Uterus (tissue), 4 donors: ENCODE data around the gene IGF2. TPM values are rescaled to one million over a fixed set of nuclear protein-coding genes. Genes with fewer than 3 reads are reported as not detected.

Experiments used
- DNase-seq, 2 donors: peaks; one replicate each; pipeline ENCODE4 v3.0.0-alpha.2; 2019 to 2020
- H3K27ac ChIP-seq, 2 donors: fragments of 200-600 bp; sonication (generic); 1 replicate in 1 of 2; 2 replicates in 1 of 2; pipeline ENCODE4 v1.5.1; 2016 to 2018
- H3K27me3 ChIP-seq, 2 donors: fragments of 200-600 bp; sonication (generic); one replicate each; pipeline ENCODE4 v1.5.1; 2018 to 2019; ENCODE audit warnings: control low read depth in 1 of 2
- H3K36me3 ChIP-seq, 2 donors: fragments of 200-600 bp; sonication (generic); one replicate each; pipeline ENCODE4 v1.5.1; 2019; ENCODE audit warnings: control low read depth in 1 of 2
- H3K4me1 ChIP-seq, 2 donors: fragments of 200-600 bp; sonication (generic); one replicate each; pipeline ENCODE4 v1.5.1; 2018 to 2019; ENCODE audit warnings: control low read depth in 1 of 2
- H3K4me3 ChIP-seq, 2 donors: fragments of 200-600 bp; sonication (generic); 1 replicate in 1 of 2; 2 replicates in 1 of 2; pipeline ENCODE4 v1.5.1; 2018 to 2019; ENCODE audit warnings: mild to moderate bottlenecking in 1 of 2
- H3K9me3 ChIP-seq, 2 donors: fragments of 200-600 bp; sonication (generic); one replicate each; pipeline ENCODE4 v1.5.1; 2019; ENCODE audit warnings: control low read depth in 1 of 2
- CTCF ChIP-seq, 4 experiments: fragments of 200-600 bp in 2 of 4; fragments of 450-650 bp in 2 of 4; sonication (generic) in 2 of 4; IDR thresholded peaks; one replicate each; pipeline ENCODE4 v1.5.1; 2016 to 2019; ENCODE audit warnings: antibody characterized with exemption in 4 of 4, mild to moderate bottlenecking in 2 of 4, moderate library complexity in 1 of 4
- POLR2A ChIP-seq, 2 donors: fragments of 450-650 bp; IDR thresholded peaks; one replicate each; pipeline ENCODE4 v1.6.1; 2016; ENCODE audit warnings: antibody characterized with exemption in 2 of 2, mild to moderate bottlenecking in 1 of 2, moderate library complexity in 1 of 2
- intact Hi-C: fragments of 100-400 bp; cut with DNase I; formaldehyde crosslinking; loops from one replicate; pipeline ENCODE4 v1.15.1; 2023; ENCODE audit warnings: low total_unique reads
- total RNA-seq, 4 donors: library from RNA; depleted of rRNA in 3 of 4; stranded (reverse); fragments of >200 nt in 3 of 4; gene quantifications; one replicate each; pipeline versions ENCODE4 v1.1.0 to v1.2.4, GENCODE V29; 2014 to 2023
- donor health status: DM: yes; HTN: yes; CAD: no.

Gene IGF2
- total RNA-seq, 4 donors from 2014 or later = 54.1 to 347 (median 188) TPM

- TF ChIP-seq CTCF (IDR thresholded peaks at IDR 0.05) (no peak), POLR2A (IDR thresholded peaks at IDR 0.05) (no peak)
- H3K36me3 ChIP-seq = no peaks in the 10 kb centered on the region
- H3K9me3 ChIP-seq = no peaks in the 10 kb centered on the region
- no peak overlapping the region for H3K4me3 ChIP-seq
- no peak for DNase-seq
- intact Hi-C loops = no loop called here
- no peak overlapping the region for H3K27ac ChIP-seq
- H3K4me1 ChIP-seq = peaks cover 0 to 3% of the 10 kb centered on the region in 2 donors
- H3K27me3 ChIP-seq = no peaks in the 10 kb centered on the region
These were observed 30.7 kb upstream of the IGF2 start for GRCh38 chr11:2169626-2170570.

DNA sequence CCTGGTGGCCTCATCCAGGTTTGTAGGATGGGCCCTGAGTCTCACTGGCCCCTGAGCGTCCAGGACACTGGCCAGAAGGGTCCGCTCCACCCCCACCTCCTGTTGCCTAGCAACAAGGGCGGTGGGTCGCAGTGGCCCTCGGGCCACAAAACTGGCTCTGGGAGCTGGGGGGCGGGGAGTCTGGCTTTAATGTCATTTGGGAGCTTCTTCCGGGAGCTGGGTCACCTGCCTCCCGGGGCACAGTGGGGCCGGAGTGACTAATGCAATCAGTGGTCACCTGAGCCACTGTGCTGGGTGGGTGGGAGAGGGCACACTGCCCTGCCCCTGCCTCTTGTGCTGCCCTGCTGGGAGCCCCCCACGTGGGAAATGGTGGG, 29.8 kb upstream of the IGF2 start:
- Histone ChIP-seq H3K9me3 (no peaks in the 10 kb centered on the region), H3K27ac (no peak overlapping the region), H3K36me3 (no peaks in the 10 kb centered on the region), H3K4me3 (no peak overlapping the region), H3K27me3 (no peaks in the 10 kb centered on the region), H3K4me1 (peaks cover 0 to 3% of the 10 kb centered on the region in 2 donors)
- DNase-seq = no peak
- no peak for TF ChIP-seq CTCF (IDR thresholded peaks at IDR 0.05)
- TF ChIP-seq POLR2A (IDR thresholded peaks at IDR 0.05) = no peak
- intact Hi-C loops = no loop called here

- H3K27me3 ChIP-seq = no peaks in the 10 kb centered on the region
- TF ChIP-seq CTCF (IDR thresholded peaks at IDR 0.05) (no peak), POLR2A (IDR thresholded peaks at IDR 0.05) (no peak)
- DNase-seq = no peak
- no peaks in the 10 kb centered on the region for H3K9me3 ChIP-seq
- H3K27ac ChIP-seq = no peak overlapping the region
- intact Hi-C loops = no loop called here
- no peak overlapping the region for H3K4me3 ChIP-seq
- H3K36me3 ChIP-seq = no peaks in the 10 kb centered on the region
- peaks cover 0 to 3% of the 10 kb centered on the region in 2 donors for H3K4me1 ChIP-seq
These were observed 29.3 kb upstream of the IGF2 start for GRCh38 chr11:2168286-2169004.

DNA sequence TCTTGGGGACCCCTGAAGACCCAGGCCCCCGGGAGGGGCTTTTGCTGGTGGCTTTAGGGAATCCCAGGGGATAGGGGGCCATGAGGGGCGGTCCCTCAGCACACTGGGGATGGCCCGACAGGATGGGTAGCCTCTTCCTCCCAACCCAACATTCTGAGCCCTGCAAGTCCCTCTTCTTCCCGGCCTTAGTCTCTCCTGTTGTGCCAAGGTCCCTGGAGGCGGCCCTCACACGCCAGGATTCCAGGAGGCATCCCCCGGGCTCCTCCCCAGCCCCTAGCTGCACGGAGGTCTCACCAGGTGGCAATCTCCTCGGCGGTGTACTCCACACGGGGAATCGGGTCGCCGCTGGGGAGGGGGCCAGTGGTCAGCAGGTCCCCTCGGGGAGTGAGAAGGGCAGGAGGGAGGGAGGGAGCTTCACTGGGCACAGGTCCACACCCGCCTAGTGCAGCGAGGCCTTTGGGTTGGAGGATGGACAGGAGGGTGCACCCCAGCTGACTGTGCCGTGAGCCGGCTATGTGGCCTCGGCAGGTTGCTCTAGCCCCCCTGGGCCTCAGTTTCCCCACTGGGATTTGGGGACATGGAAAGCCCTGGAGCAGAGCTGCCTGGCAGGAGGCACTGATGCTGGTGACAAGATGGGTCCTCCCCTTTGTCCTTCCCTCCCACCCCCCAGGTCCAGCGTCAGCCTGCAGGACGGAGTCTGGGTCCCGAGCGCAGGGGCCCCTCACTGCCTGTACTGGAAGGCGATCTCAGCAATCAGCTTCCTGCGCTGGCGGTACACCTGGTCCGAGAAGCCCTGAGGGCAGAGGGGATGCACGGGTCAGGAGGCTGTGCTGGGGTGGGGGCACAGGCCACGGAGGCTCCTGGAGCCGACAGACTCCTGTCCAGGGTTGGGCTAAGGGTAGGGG, 28.2 kb upstream of the IGF2 start:
- no peak overlapping the region for H3K27ac ChIP-seq
- H3K4me3 ChIP-seq = no peak overlapping the region
- intact Hi-C loops = no loop called here
- no peaks in the 10 kb centered on the region for H3K27me3 ChIP-seq
- DNase-seq = no peak
- no peaks in the 10 kb centered on the region for H3K36me3 ChIP-seq
- H3K9me3 ChIP-seq = no peaks in the 10 kb centered on the region
- peaks cover 0 to 3% of the 10 kb centered on the region in 2 donors for H3K4me1 ChIP-seq
- no peak for TF ChIP-seq CTCF (IDR thresholded peaks at IDR 0.05)
- no peak for TF ChIP-seq POLR2A (IDR thresholded peaks at IDR 0.05)
